ENCODE measurements around the gene EGLN1.
A peak's percentile ranks its signal among the peaks of the same experiment; 100 is the strongest.
"Not testable (repeated sequence)": the region's sequence is repeated elsewhere in the genome, so short reads cannot be mapped to it uniquely, and the experiment has no call there.

EGLN1 gene

GRCh38 chr1:231357187-231357772 is 64.8 kb downstream of the EGLN1 start:
- DNase-seq = no peak

DNA sequence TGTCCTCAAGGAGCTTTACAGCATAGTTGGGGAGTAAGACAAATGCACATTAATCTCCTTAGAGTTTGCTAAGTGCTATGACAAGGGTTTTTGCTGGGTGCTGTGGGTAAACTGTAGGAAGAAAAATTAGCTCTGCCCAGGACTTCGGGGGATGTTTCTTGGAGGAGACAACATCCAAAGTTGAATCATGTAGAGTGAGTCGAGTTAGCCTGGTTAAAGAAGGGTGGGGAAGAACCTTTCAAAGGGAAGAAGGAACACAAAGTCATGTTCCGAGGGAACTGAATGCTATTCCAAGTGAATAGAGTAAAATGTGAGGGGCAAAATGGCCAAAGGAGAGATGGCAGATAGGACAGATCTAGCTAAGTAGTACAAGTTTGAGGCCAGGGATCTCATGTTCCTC is 66.9 kb downstream of the EGLN1 start:
- no peak for DNase-seq

DNA sequence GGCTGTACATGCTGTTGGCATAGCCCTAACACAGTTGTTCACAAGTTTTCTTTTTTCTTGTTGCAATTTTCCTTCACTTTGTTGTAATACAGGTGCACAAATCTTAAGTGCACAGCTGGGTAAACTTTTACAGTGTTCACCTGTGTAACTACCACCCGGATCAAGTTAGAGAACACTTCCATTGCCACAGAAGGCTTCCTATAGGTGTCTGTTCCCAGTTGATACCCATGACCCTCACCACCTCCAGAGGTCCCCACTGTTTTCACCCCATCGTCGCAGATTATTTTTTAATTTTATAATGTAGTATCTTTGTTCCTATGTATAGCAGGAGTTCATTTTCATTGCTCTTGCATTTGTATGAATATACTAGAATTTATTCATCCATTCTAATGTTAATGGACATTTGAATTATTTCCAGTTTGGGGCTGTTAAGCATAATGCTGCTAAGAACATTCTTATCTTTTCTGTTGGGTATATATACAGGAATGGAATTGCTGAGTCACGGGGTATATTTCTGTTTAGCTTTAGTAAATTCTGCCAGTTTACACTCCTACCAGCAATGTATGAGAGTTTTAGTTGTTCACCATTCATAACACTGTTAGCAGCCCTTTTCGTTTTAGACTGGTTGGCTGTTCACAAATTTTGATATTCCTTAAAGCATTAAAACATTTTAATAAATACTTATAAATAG is 67.6 kb downstream of the EGLN1 start:
- no peak for DNase-seq

GRCh38 chr1:231353086-231353485 is 69.0 kb downstream of the EGLN1 start:
- no peak for DNase-seq

GRCh38 chr1:231351816-231352215 is 70.3 kb downstream of the EGLN1 start:
- no peak for DNase-seq

GRCh38 chr1:231348856-231349255 is 73.2 kb downstream of the EGLN1 start:
- DNase-seq = not testable (repeated sequence)

- no peak for DNase-seq
Observed at GRCh38 chr1:231348442-231348841, 73.6 kb downstream of the EGLN1 start.

GRCh38 chr1:231347961-231348360 is 74.1 kb downstream of the EGLN1 start:
- DNase-seq = no peak

DNA sequence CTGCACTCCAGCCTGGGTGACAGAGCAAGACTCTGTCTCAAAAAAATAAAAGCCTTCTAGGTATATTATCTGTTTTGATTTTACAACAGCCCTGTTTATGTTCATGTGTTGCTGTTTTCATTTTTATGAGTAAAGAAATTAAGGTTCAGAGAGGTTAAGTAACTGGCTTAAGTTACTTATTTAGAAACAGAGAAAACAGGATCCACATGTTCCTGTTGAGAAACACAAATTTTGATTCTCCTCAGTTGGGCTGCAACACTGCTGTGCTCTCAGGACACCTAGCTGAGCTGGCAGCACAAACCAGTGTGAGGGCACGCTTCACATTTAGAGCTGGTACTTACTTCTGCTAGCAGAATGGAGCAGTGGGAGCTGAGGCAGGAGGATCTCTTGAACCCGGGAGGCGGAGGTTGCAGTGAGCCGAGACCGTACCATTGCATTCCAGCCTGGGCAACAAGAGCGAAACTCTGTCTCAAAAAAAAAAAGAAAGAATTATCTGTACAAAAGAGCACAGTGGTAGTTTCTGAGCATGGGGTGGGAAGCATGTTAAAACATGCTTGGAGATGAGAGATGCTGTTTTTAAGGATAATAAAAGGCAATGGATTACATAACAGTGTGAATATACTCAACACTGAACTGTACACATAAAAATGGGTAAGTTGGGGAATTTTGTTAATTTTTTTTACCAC is 81.6 kb downstream of the EGLN1 start:
- no peak for DNase-seq

DNA sequence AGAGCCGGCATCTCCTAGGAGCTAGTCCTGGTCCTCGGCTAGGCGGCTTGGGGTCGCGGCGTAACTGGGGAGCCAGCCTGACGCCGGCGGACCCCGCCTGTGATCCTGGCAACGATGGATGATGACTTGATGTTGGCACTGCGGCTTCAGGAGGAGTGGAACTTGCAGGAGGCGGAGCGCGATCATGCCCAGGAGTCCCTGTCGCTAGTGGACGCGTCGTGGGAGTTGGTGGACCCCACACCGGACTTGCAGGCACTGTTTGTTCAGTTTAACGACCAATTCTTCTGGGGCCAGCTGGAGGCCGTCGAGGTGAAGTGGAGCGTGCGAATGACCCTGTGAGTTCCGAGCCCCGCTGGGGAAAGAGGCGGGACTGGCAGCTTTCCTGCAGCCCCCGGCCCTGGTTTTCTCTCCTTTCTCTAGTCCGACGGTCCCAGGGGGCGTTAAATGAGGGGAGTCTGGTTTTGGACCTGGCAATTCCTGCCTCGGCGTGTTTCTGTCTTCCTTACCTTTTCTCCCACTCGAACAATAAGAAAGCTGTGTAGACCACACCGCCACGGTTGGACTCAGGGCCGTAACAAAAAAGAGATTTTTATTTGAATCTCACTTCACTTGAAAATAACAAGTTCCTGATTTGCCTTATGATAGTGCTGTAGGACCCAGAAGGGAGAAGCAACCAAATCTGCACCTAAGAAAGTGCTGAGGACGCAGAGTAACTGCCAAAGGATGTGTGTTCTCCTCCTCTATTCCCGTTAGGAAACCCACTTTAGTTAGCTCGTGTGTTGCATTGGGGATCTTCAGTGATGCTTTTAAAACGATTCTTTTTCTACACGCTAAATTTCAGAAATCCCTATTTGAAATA is 83.6 kb downstream of the EGLN1 start, which contains the start of gene SPRTN:
Gene SPRTN (plus strand): TSS at position 24 of the 859 bp plus-strand sequence. CDS start 91 bp downstream, at position 115.
- DNase-seq = no peak

- DNase-seq = peak; percentile 95
Observed at GRCh38 chr1:231337472-231338269, 84.4 kb downstream of the EGLN1 start, which contains the start of gene EXOC8. Gene EXOC8, minus strand, starts transcription at chr1:231337852. Its CDS starts 107 bp downstream, at chr1:231337745.

DNA sequence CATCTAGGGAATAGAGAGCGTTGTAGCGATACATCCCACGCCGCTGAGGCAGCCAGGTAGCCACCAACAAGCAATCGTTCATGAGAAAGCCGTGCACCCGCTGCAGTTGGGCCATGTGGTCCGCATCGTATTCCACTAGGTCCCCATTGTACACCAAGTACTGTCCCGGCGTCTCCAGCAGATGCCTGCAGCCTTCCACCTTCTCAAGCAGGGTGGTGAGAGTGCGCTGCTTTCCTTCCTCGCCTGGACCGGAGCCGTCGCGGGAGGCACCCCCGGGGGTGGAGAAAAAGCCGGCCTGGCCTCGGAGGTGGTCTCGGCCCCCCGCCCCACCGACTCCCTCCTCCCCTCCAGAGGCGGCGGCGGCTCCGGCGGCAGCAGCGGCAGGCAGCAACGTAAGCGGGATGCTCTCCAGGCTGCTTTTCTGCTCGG is 85.0 kb downstream of the EGLN1 start:
- no peak for DNase-seq

- no peak for DNase-seq
Observed at GRCh38 chr1:231335663-231336602, 86.2 kb downstream of the EGLN1 start.

- no peak for DNase-seq
Observed at GRCh38 chr1:231334952-231335351, 87.1 kb downstream of the EGLN1 start.

DNA sequence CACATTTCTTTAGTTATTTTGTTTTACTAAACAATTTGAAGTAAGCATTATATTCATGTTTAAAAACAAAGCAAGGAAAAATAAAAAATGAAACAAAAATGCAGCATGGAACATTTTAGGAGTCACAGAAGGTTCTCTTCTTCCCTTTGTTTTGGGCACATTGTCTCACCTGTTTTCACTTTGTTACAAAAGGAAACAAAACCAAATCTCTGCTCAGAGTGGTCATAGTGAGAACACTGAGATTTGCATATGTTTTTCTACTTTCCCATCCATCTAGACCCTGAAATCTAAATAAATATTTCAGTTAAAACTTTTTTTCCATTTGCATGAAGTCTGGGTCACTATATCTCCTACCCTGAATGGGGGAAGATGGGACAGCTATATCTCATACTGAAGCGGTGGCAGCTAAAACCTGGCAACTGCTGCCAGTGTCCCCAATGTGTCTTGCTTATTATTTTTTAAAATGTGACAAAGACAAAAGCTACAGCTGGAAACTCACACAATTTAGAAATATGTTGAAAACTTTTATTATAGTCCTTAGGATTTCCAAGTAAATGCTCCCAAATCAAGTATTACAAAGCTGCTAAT is 87.9 kb downstream of the EGLN1 start:
- DNase-seq = no peak

DNA sequence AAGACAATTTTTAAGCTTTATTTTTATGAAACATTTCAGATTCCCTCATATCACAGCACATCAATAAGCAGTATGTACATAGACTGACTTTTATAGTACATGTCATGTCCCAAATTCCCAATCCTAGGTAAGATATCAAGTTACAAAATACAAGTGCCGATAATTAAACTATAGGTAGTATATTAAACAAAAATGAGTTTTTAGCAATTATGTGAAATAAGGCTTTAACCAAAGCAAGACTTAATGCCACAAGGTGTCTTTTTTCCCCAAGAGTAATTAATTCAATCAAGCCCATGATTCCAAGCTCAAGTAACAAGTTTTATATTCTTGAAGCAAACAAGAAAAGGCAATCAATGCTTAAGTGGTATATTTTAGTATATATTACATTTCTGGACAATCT is 89.3 kb downstream of the EGLN1 start:
- DNase-seq = no peak

- DNase-seq = no peak
Observed at GRCh38 chr1:231329483-231329882, 92.6 kb downstream of the EGLN1 start.

- DNase-seq = no peak
Observed at GRCh38 chr1:231327617-231328016, 94.5 kb downstream of the EGLN1 start.

GRCh38 chr1:231326248-231326647 is 95.8 kb downstream of the EGLN1 start:
- DNase-seq = no peak

DNA sequence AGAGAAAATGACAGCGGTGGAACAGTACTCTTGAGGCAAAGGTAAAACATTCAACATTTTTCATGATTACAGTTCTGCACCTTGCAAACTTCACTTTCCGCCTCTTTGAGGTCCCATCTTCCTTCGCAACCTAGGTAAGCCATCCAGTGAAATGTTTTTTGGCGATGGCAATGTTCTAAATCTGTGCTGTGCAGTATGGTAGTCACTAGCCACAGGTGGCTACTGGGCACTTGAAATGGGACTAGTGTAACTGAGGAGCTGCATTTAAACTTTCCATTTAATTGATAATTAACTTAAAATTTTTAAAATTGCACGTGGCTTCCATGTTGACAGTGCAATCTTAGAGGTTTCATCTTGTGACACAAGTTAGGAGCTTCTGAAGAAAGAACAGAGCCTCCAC is 97.4 kb downstream of the EGLN1 start:
- no peak for DNase-seq
